Measurements from ENCODE around the gene KCNH2.

Gene KCNH2

DNA sequence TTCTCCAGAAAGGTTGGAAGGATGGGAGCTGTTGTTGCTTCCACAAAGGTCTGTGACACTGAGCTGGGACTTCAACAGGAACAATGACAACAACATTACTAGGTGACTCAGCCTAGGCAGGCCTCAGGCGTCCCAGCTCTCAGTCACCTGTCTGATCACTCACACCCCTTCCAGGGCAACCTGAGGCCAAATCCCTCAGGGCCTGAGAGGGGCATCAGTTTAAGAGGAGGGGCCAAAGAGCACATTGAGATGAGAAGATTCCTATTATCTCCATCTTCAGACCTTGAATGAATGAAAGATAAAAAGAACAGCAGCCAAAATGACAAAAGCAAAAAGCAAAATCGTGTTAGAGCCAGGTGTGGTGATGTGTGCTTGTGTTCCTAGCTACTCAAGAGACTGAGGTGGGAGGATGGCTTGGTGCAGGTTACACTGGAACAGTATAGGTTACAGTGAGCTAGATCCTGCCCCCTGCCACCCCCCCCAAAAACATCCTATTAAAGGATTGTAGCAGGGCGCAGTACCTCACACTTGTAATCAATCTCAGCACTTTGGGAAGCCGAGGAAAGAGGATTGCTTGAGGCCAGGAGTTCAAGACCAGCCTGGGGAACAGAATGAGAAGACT is 46.4 kb upstream of the KCNH2 start, which contains the start of gene ATG9B:
TSS of gene ATG9B (minus strand) at position 60 of the 622 bp plus-strand sequence. CDS start 71 bp downstream, outside the sequence.
- Histone ChIP-seq H3K9ac (ENCODE audit: low read length) (no peak within 1 kb of the TSS), H3K79me2 (ENCODE audit: insufficient read depth, low read length) (peaks cover 7% of the 10 kb centered on the region; the same call in 1 of the 2 replicates)

DNA sequence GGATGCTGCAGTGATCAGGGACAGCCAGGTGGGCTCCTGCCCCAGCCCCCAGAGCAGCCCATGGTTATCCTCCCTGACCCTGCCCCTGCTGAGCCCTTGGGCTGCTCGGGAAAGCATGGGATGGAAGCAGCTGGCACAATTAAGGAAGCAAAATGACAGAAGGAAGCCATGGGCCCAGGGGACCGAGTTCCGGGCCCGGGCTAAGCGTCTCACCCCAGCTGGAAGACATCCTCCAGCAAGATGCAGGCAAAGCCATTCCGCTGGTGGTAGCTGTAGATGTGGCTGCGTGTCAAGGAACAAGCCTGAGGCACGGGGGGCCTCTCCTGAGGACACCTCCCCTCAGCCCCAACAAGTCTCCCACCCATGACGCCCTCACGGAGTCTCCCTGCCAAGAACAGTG is 45.1 kb upstream of the KCNH2 start:
- Histone ChIP-seq H3K9me3 (ENCODE audit: insufficient read depth, low read length) (no peaks in the 10 kb centered on the region), H3F3A (ENCODE audit: insufficient read depth) (no peaks in the 10 kb centered on the region), H3K79me2 (ENCODE audit: insufficient read depth, low read length) (no peaks in the 10 kb centered on the region), H3K36me3 (ENCODE audit: low read length) (no peaks in the 10 kb centered on the region), H3K4me2 (ENCODE audit: low read depth, low read length, poor library complexity, severe bottlenecking) (no peak overlapping the region), H3K4me3 (ENCODE audit: insufficient read depth, low read length, poor library complexity, severe bottlenecking) (no peak overlapping the region), H3K9ac (ENCODE audit: low read length) (no peak overlapping the region), H4K20me1 (ENCODE audit: low read depth, low read length) (no peaks in the 10 kb centered on the region), H2AFZ (ENCODE audit: low read depth, low read length, severe bottlenecking) (no peak overlapping the region), H3K27me3 (ENCODE audit: low read length) (no peaks in the 10 kb centered on the region), H3K9me2 (replicated peaks; ENCODE audit: insufficient read depth, low read length) (no peaks in the 10 kb centered on the region), H3K27ac (ENCODE audit: low read depth, low read length) (no peak overlapping the region)
- no peak for TF ChIP-seq EZH2phosphoT487 (conservative IDR thresholded peaks at IDR 0.05; ENCODE audit: low read length)
- TF ChIP-seq, protein P1, sequence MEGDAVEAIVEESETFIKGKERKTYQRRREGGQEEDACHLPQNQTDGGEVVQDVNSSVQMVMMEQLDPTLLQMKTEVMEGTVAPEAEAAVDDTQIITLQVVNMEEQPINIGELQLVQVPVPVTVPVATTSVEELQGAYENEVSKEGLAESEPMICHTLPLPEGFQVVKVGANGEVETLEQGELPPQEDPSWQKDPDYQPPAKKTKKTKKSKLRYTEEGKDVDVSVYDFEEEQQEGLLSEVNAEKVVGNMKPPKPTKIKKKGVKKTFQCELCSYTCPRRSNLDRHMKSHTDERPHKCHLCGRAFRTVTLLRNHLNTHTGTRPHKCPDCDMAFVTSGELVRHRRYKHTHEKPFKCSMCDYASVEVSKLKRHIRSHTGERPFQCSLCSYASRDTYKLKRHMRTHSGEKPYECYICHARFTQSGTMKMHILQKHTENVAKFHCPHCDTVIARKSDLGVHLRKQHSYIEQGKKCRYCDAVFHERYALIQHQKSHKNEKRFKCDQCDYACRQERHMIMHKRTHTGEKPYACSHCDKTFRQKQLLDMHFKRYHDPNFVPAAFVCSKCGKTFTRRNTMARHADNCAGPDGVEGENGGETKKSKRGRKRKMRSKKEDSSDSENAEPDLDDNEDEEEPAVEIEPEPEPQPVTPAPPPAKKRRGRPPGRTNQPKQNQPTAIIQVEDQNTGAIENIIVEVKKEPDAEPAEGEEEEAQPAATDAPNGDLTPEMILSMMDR (IDR thresholded peaks at IDR 0.05; ENCODE audit: insufficient read depth, low read length, poor library complexity, severe bottlenecking), result no peak

More for the DNA sequence above, 46.4 kb upstream of the KCNH2 start, which contains the start of gene ATG9B:
- no peak within 1 kb of the TSS for H3K27ac ChIP-seq (ENCODE audit: low read depth, low read length)
- no peaks in the 10 kb centered on the region for H3K27me3 ChIP-seq (ENCODE audit: low read length)
- no peak within 1 kb of the TSS for H3K4me3 ChIP-seq (ENCODE audit: insufficient read depth, low read length, poor library complexity, severe bottlenecking)
- no peaks in the 10 kb centered on the region for H4K20me1 ChIP-seq (ENCODE audit: low read depth, low read length)
- H3F3A ChIP-seq (ENCODE audit: insufficient read depth), result no peaks in the 10 kb centered on the region
- no peaks in the 10 kb centered on the region for H3K36me3 ChIP-seq (ENCODE audit: low read length)
- H3K9me3 ChIP-seq (ENCODE audit: insufficient read depth, low read length), result no peaks in the 10 kb centered on the region
- H3K9me2 ChIP-seq (replicated peaks; ENCODE audit: insufficient read depth, low read length), result no peaks in the 10 kb centered on the region
- TF ChIP-seq EZH2phosphoT487 (conservative IDR thresholded peaks at IDR 0.05; ENCODE audit: low read length), result no peak
- TF ChIP-seq, protein P1 (IDR thresholded peaks at IDR 0.05; ENCODE audit: insufficient read depth, low read length, poor library complexity, severe bottlenecking), result no peak
- no peak within 1 kb of the TSS for H3K4me2 ChIP-seq (ENCODE audit: low read depth, low read length, poor library complexity, severe bottlenecking)
- H2AFZ ChIP-seq (ENCODE audit: low read depth, low read length, severe bottlenecking), result no peak within 1 kb of the TSS

DNA sequence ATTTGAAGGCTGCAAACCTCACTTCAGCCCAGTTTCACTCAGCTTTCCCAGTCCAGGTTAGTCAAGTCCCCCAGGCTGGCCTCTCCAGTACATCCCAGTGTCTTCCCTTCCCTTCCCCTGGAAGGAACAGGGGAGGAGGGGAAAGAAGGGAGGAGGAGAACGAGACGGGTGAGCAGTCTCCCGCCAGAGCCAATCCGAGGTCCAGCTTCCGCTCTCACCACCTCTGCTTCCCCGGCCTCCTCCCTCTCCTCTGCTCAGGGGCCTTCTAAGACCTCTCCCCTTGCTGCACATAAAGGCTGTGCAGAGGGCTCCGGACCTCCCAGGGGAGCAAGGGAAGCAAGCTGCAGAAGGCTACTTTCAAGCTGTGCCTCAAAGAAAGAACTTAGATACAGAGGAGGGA is 42.1 kb upstream of the KCNH2 start:
- TF ChIP-seq, protein P1 (IDR thresholded peaks at IDR 0.05; ENCODE audit: insufficient read depth, low read length, poor library complexity, severe bottlenecking), result no peak
- TF ChIP-seq EZH2phosphoT487 (conservative IDR thresholded peaks at IDR 0.05; ENCODE audit: low read length), result no peak
- no peaks in the 10 kb centered on the region for H3K9me2 ChIP-seq (replicated peaks; ENCODE audit: insufficient read depth, low read length)
- no peaks in the 10 kb centered on the region for H3F3A ChIP-seq (ENCODE audit: insufficient read depth)
- H3K4me3 ChIP-seq (ENCODE audit: insufficient read depth, low read length, poor library complexity, severe bottlenecking), result no peak overlapping the region
- H3K27ac ChIP-seq (ENCODE audit: low read depth, low read length), result no peak overlapping the region
- H3K9ac ChIP-seq (ENCODE audit: low read length), result no peak overlapping the region
- H3K4me2 ChIP-seq (ENCODE audit: low read depth, low read length, poor library complexity, severe bottlenecking), result no peak overlapping the region
- no peak overlapping the region for H2AFZ ChIP-seq (ENCODE audit: low read depth, low read length, severe bottlenecking)
- no peaks in the 10 kb centered on the region for H3K36me3 ChIP-seq (ENCODE audit: low read length)
- H4K20me1 ChIP-seq (ENCODE audit: low read depth, low read length), result no peaks in the 10 kb centered on the region
- H3K9me3 ChIP-seq (ENCODE audit: insufficient read depth, low read length), result no peaks in the 10 kb centered on the region
- no peaks in the 10 kb centered on the region for H3K27me3 ChIP-seq (ENCODE audit: low read length)
- no peaks in the 10 kb centered on the region for H3K79me2 ChIP-seq (ENCODE audit: insufficient read depth, low read length)

All from SU-DHL-6 (cell line).